ENCODE results near the gene SSBP2. TPM values are rescaled to one million over a fixed set of nuclear protein-coding genes. Genes with fewer than 3 reads are reported as not detected.

The SSBP2 gene
- total and polyA plus RNA-seq, 2 donors from 2014 or later = 17.0 to 57.1 TPM

DNA sequence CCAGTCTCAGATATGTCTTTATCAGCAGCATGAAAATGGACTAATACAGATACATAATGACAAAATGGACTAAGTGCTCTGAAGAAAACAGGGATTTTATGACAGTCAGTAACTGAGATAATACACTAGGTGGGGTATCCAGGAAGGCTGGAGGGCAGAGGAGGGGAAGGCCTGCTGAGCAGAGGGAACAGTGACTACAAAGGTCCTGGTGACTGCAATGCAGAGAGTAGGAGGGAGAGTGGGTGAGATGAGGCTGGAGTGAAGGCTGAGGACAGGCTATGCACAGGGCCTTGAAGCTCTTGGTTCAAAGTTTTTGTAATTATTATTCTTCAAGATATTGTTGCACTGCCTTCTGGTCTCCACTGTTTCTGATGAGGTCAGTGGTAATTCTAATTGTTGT is 361.9 kb downstream of the SSBP2 start:
- H3K9me3 ChIP-seq (ENCODE audit: control insufficient read depth in 2 of 3, insufficient read depth in 1 of 3, low read length in 3 of 3) = no peaks in the 10 kb centered on the region
- no peak overlapping the region for H3K27ac ChIP-seq (ENCODE audit: low read depth in 2 of 2, low read length in 2 of 2)
- H3K36me3 ChIP-seq (ENCODE audit: control insufficient read depth in 2 of 3, insufficient read depth in 3 of 3, low read length in 3 of 3) = no peaks in the 10 kb centered on the region
- no peak for DNase-seq
- TF ChIP-seq, protein P1, sequence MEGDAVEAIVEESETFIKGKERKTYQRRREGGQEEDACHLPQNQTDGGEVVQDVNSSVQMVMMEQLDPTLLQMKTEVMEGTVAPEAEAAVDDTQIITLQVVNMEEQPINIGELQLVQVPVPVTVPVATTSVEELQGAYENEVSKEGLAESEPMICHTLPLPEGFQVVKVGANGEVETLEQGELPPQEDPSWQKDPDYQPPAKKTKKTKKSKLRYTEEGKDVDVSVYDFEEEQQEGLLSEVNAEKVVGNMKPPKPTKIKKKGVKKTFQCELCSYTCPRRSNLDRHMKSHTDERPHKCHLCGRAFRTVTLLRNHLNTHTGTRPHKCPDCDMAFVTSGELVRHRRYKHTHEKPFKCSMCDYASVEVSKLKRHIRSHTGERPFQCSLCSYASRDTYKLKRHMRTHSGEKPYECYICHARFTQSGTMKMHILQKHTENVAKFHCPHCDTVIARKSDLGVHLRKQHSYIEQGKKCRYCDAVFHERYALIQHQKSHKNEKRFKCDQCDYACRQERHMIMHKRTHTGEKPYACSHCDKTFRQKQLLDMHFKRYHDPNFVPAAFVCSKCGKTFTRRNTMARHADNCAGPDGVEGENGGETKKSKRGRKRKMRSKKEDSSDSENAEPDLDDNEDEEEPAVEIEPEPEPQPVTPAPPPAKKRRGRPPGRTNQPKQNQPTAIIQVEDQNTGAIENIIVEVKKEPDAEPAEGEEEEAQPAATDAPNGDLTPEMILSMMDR (IDR thresholded peaks at IDR 0.05; ENCODE audit: borderline replicate concordance, extremely low read depth, insufficient read depth) = no peak
- intact Hi-C loops (cut with DNase I) = no loop called here
- no peak overlapping the region for H3K9ac ChIP-seq (ENCODE audit: low read length in 3 of 3)
- FAIRE-seq = no peak
- no peaks in the 10 kb centered on the region for H3K4me1 ChIP-seq (ENCODE audit: control insufficient read depth in 2 of 3, insufficient read depth in 2 of 3, low read depth in 1 of 3, low read length in 3 of 3)
- no peaks in the 10 kb centered on the region for H3K27me3 ChIP-seq (ENCODE audit: control insufficient read depth, insufficient read depth, low read length)
- H3K4me3 ChIP-seq (ENCODE audit: low read length in 3 of 3) = no peak overlapping the region

DNA sequence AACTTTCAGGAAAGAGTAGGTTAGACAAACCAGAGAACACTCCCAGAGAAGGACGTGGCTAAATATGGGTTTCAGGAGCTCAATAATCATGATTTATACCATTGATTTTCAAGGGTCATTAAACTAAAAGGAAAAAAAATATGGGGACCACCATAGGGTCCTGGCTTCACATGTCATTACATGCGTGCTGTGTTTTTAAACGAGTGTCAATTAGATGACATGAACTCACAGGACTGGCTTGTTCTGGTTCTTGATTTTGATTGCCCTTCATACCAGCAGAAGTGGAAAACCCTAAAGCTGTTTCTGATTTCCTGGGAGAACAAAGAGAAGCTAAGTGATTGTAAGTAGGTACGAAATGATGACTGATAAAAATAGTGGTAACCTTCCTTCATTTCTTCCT is 362.7 kb downstream of the SSBP2 start:
- H3K27me3 ChIP-seq (ENCODE audit: control insufficient read depth, insufficient read depth, low read length) = no peaks in the 10 kb centered on the region
- no peaks in the 10 kb centered on the region for H3K9me3 ChIP-seq (ENCODE audit: control insufficient read depth in 2 of 3, insufficient read depth in 1 of 3, low read length in 3 of 3)
- no peaks in the 10 kb centered on the region for H3K4me1 ChIP-seq (ENCODE audit: control insufficient read depth in 2 of 3, insufficient read depth in 2 of 3, low read depth in 1 of 3, low read length in 3 of 3)
- H3K9ac ChIP-seq (ENCODE audit: low read length in 3 of 3) = no peak overlapping the region
- TF ChIP-seq, protein P1 (IDR thresholded peaks at IDR 0.05; ENCODE audit: borderline replicate concordance, extremely low read depth, insufficient read depth) = no peak
- DNase-seq (no peak), FAIRE-seq (no peak)
- intact Hi-C loops (cut with DNase I) = no loop called here
- no peak overlapping the region for H3K27ac ChIP-seq (ENCODE audit: low read depth in 2 of 2, low read length in 2 of 2)
- no peak overlapping the region for H3K4me3 ChIP-seq (ENCODE audit: low read length in 3 of 3)
- no peaks in the 10 kb centered on the region for H3K36me3 ChIP-seq (ENCODE audit: control insufficient read depth in 2 of 3, insufficient read depth in 3 of 3, low read length in 3 of 3)

DNA sequence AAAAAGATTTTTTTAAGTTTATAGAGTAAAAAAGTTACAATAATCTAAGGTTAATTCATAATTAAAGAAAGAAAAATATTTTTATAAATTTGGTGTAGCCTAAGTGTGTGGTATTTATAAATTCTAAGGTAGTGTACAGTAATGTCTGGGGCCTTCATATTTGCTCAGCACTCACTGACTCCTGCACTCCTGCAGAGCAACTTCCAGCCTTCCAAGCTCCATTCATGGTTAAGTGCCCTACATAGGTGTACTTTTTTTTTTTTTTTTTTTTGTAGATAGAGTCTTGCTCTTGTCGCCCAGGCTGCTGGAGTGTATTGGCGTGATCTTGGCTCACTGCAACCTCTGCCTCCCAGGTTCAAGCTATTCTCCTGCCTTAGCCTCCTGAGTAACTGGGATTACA is 367.0 kb downstream of the SSBP2 start:
- intact Hi-C loops (cut with DNase I) = no loop called here
- TF ChIP-seq, protein P1 (IDR thresholded peaks at IDR 0.05; ENCODE audit: borderline replicate concordance, extremely low read depth, insufficient read depth) = no peak
- no peak for DNase-seq

DNA sequence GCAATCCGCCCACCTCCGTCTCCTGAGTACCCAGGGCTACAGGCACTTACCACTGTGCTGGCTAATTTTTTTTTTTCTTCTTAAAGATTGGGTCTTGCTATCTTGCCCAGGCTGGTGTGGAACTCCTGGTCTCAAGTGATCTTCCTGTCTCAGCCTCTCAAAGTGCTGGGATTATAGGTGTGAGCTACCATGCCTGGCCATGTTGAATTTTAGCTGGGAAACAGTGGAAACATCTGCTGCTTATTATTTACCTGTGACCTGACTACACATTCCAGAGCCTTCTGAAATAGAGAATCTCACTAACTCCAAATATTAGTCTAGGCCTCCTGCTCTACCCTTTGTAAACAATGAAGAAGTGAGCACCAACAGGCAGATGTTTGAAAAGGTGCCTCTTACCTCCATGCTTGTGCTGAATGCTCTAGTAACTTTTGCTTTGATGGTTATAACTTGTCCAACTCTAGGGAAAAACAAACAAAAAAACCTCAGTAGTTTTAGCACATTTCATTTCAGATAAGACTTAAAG is 379.5 kb downstream of the SSBP2 start:
- intact Hi-C loops (cut with DNase I) = no loop called here
- no peak for FAIRE-seq

More for the DNA sequence above, 367.0 kb downstream of the SSBP2 start:
- Histone ChIP-seq H3K4me1 (ENCODE audit: control insufficient read depth in 2 of 3, insufficient read depth in 2 of 3, low read depth in 1 of 3, low read length in 3 of 3) (no peaks in the 10 kb centered on the region), H3K9me3 (ENCODE audit: control insufficient read depth in 2 of 3, insufficient read depth in 1 of 3, low read length in 3 of 3) (no peaks in the 10 kb centered on the region), H3K4me3 (ENCODE audit: low read length in 3 of 3) (no peak overlapping the region), H3K36me3 (ENCODE audit: control insufficient read depth in 2 of 3, insufficient read depth in 3 of 3, low read length in 3 of 3) (no peaks in the 10 kb centered on the region), H3K27me3 (ENCODE audit: control insufficient read depth, insufficient read depth, low read length) (no peaks in the 10 kb centered on the region), H3K27ac (ENCODE audit: low read depth in 2 of 2, low read length in 2 of 2) (no peak overlapping the region), H3K9ac (ENCODE audit: low read length in 3 of 3) (no peak overlapping the region)
- FAIRE-seq = no peak

More for the DNA sequence above, 379.5 kb downstream of the SSBP2 start:
- Histone ChIP-seq H3K27ac (ENCODE audit: low read depth in 2 of 2, low read length in 2 of 2) (no peak overlapping the region), H3K27me3 (ENCODE audit: control insufficient read depth, insufficient read depth, low read length) (no peaks in the 10 kb centered on the region), H3K4me3 (ENCODE audit: low read length in 3 of 3) (no peak overlapping the region), H3K36me3 (ENCODE audit: control insufficient read depth in 2 of 3, insufficient read depth in 3 of 3, low read length in 3 of 3) (no peaks in the 10 kb centered on the region), H3K9me3 (ENCODE audit: control insufficient read depth in 2 of 3, insufficient read depth in 1 of 3, low read length in 3 of 3) (no peaks in the 10 kb centered on the region), H3K4me1 (ENCODE audit: control insufficient read depth in 2 of 3, insufficient read depth in 2 of 3, low read depth in 1 of 3, low read length in 3 of 3) (peaks cover 0 to 3% (median 0%) of the 10 kb centered on the region in 3 donors), H3K9ac (ENCODE audit: low read length in 3 of 3) (no peak overlapping the region)
- DNase-seq = no peak
- TF ChIP-seq, protein P1 (IDR thresholded peaks at IDR 0.05; ENCODE audit: borderline replicate concordance, extremely low read depth, insufficient read depth) = no peak
